Ishikawa (cell line): ENCODE data around the gene APOB.

Experiments
- CEBPB ChIP-seq: IDR thresholded peaks from 2 replicates; pipeline ENCODE4 v1.6.1; 2012
- CREB1 ChIP-seq: IDR thresholded peaks from 2 replicates; pipeline ENCODE4 v1.6.1; 2012; ENCODE audit warnings: low read depth
- EGR1 ChIP-seq: IDR thresholded peaks from 2 replicates; pipeline ENCODE4 v1.6.1; 2012
- EP300 ChIP-seq: IDR thresholded peaks from 2 replicates; pipeline ENCODE4 v1.6.1; 2012; ENCODE audit warnings: borderline replicate concordance
- FOXM1 ChIP-seq: IDR thresholded peaks from 2 replicates; pipeline ENCODE4 v1.6.1; 2012; ENCODE audit warnings: low read depth, borderline replicate concordance
- NFIC ChIP-seq: IDR thresholded peaks from 2 replicates; pipeline ENCODE4 v1.6.1; 2012
- RAD21 ChIP-seq: IDR thresholded peaks from 2 replicates; pipeline ENCODE4 v1.6.1; 2012; ENCODE audit warnings: low read depth
- REST ChIP-seq: IDR thresholded peaks from 2 replicates; pipeline ENCODE4 v1.6.1; 2012; ENCODE audit warnings: low read depth, mild to moderate bottlenecking
- TAF1 ChIP-seq: IDR thresholded peaks from 2 replicates; pipeline ENCODE4 v1.6.1; 2012; ENCODE audit warnings: low read depth, mild to moderate bottlenecking
- TCF12 ChIP-seq: IDR thresholded peaks from 2 replicates; pipeline ENCODE4 v1.6.1; 2012; ENCODE audit warnings: low read depth
- TEAD4 ChIP-seq: IDR thresholded peaks from 2 replicates; pipeline ENCODE4 v1.6.1; 2012
- YY1 ChIP-seq: IDR thresholded peaks from 2 replicates; pipeline ENCODE4 v1.6.1; 2012; ENCODE audit warnings: low read depth
- ZBTB7A ChIP-seq: IDR thresholded peaks from 2 replicates; pipeline ENCODE4 v1.6.1; 2012; ENCODE audit warnings: low read depth
- TF ChIP-seq, protein P1 (sequence below): IDR thresholded peaks from 2 replicates; pipeline ENCODE4 v1.6.1; 2012
- TF ChIP-seq, protein P2 (sequence below): IDR thresholded peaks from 2 replicates; pipeline ENCODE4 v1.6.1; 2012

APOB gene

GRCh38 chr2:20984408-20984807 is 59.5 kb downstream of the APOB start:
- TF ChIP-seq, protein P1, sequence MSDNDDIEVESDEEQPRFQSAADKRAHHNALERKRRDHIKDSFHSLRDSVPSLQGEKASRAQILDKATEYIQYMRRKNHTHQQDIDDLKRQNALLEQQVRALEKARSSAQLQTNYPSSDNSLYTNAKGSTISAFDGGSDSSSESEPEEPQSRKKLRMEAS, result no peak
- no peak for TF ChIP-seq ZBTB7A

GRCh38 chr2:20983844-20984243 is 60.0 kb downstream of the APOB start:
- TF ChIP-seq, protein P2, sequence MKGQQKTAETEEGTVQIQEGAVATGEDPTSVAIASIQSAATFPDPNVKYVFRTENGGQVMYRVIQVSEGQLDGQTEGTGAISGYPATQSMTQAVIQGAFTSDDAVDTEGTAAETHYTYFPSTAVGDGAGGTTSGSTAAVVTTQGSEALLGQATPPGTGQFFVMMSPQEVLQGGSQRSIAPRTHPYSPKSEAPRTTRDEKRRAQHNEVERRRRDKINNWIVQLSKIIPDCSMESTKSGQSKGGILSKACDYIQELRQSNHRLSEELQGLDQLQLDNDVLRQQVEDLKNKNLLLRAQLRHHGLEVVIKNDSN, result no peak
- TF ChIP-seq TEAD4 (no peak), TCF12 (no peak), EGR1 (no peak), FOXM1 (no peak), CREB1 (no peak), TAF1 (no peak), RAD21 (no peak), REST (no peak), YY1 (no peak), ZBTB7A (no peak)
- TF ChIP-seq, protein P1, result no peak

DNA sequence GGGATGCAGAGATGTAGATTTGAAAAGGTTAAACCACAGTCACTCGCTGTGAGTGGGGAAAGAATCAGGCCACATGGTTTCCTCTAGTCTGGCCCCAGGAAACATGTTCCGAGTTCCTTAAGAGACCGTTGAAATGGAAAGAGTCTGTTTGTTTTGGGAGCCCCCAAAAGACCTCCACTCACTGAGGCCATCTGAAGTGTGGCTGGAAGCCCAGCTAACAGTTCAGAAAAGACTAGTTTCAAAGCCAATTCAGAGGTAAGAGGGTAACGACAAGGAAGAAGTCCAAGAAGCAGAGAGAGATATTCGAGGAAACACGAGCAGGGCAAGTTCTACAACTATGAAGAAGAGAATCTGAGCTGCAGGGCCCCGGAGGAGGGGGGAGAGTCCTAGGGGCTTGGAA is 61.0 kb downstream of the APOB start:
- TF ChIP-seq EGR1 (no peak), TEAD4 (no peak), TCF12 (no peak), NFIC (no peak), FOXM1 (no peak), EP300 (no peak)
- TF ChIP-seq, protein P1, result no peak
- TF ChIP-seq, protein P2, result no peak

DNA sequence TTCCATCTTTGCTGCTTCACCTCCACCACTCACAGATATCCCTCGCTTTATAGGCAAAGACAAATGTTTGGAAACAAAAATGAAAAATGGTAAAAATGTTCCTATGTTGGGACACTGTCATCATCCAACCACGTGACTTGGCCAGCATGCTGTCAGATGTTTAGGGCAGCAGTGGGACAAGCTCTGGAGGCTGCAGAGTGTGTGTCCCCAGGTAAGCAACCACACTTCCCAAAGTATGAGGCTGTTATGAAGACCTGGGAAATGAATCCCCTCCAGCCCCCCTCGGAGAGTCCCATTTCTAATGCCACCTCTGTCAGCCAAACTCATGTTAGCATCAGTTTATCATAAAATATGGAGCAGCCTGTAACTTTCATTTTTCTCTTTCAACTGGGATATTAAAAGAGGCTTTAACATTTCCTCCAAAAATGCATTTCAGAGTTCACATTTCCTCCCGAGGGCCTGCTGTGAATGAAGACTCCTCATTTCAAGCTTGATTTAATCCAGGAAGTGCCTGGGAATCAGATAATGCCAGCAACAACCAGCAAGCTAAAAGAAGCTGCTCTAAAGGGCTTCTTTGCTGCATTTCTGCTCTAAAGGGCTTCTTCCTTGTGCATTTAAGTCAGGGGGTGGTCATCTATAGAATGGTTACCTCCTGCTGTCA is 66.2 kb downstream of the APOB start:
- no peak for TF ChIP-seq TAF1
- no peak for TF ChIP-seq REST
- TF ChIP-seq, protein P2, result no peak
- TF ChIP-seq TEAD4, result no peak
- no peak for TF ChIP-seq CEBPB
- TF ChIP-seq EGR1, result no peak
- no peak for TF ChIP-seq YY1
- TF ChIP-seq ZBTB7A, result no peak
- TF ChIP-seq, protein P1, result no peak
- no peak for TF ChIP-seq TCF12
- TF ChIP-seq EP300, result no peak
- no peak for TF ChIP-seq CREB1
- TF ChIP-seq FOXM1, result no peak

GRCh38 chr2:20976527-20976926 is 67.3 kb downstream of the APOB start:
- TF ChIP-seq REST (no peak), TEAD4 (no peak), FOXM1 (no peak), TAF1 (no peak), EGR1 (no peak), CEBPB (no peak), CREB1 (no peak), EP300 (no peak), RAD21 (no peak), ZBTB7A (no peak), TCF12 (no peak), NFIC (no peak), YY1 (no peak)
- TF ChIP-seq, protein P2, result no peak
- TF ChIP-seq, protein P1, result no peak
